NCI-H748 (cell line): ENCODE data around the gene ATP2A3.

Experiments used
- DNase-seq: peaks from one replicate; lab custom pipeline; 2025; ENCODE audit not compliant: unreplicated experiment; lab: John Stamatoyannopoulos, UW

ATP2A3 gene

DNA sequence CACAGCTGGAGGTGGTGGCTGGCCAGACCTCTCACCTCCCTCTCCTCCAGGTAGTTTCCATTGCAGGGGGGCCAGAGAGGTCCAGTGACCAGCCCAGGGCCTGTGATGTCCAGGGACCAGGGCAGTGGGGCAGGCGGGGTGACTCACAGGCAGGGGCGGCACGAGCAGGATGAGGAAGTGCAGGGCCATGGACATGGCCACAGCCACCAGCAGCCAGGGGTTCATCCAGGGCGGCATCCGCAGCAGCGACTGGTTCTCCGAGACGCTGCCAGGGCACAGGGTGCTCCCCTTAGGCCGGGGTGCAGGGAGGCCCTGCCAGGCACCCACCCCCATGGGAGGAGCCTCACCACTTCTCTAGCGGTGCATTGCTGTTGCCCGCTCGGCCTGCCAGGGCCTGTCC, 35.1 kb downstream of the ATP2A3 start:
- no peak for DNase-seq

- no peak for DNase-seq
Observed at GRCh38 chr17:3928406-3928805, 35.8 kb downstream of the ATP2A3 start.

- DNase-seq: no peak
Observed at GRCh38 chr17:3927628-3928340, 36.5 kb downstream of the ATP2A3 start.

DNA sequence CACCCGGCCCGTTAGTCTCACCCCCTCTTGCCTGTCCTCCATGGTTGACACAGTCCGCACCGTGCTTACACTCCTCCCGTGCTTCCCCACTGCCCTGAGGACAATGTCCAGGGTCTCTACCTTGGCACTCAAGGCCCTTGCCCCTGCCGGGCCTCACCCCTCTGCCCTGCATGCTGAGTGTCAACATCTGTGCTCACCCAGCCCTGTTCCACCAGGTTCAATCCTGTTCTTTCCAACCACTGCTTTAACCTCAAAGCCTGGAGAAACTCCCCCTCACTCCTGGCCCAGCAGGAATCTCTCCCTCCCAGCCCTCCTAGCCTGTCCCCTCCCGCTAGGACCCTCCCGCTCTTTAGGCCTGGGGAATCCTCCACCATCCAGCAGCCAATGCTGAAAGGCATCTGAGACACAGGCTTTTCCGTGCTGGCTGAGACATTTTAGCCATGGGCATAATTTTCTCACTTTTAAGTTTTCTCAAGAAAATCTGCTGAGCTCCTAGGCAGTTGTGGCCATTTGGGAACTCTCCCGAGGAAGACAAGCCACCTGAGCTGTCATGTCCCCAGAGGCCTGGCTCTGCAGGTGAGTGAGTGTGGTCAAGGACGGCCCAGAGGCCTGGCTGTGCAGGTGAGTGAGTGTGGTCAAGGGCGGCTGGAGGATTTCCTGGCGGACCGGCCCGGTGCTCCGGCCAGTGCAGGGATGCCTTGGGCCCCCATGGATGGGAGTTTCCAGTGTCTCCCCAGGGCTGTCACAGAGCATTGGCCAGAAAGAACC, 37.2 kb downstream of the ATP2A3 start:
- no peak for DNase-seq

- no peak for DNase-seq
Observed at GRCh38 chr17:3925684-3926485, 38.4 kb downstream of the ATP2A3 start.

DNA sequence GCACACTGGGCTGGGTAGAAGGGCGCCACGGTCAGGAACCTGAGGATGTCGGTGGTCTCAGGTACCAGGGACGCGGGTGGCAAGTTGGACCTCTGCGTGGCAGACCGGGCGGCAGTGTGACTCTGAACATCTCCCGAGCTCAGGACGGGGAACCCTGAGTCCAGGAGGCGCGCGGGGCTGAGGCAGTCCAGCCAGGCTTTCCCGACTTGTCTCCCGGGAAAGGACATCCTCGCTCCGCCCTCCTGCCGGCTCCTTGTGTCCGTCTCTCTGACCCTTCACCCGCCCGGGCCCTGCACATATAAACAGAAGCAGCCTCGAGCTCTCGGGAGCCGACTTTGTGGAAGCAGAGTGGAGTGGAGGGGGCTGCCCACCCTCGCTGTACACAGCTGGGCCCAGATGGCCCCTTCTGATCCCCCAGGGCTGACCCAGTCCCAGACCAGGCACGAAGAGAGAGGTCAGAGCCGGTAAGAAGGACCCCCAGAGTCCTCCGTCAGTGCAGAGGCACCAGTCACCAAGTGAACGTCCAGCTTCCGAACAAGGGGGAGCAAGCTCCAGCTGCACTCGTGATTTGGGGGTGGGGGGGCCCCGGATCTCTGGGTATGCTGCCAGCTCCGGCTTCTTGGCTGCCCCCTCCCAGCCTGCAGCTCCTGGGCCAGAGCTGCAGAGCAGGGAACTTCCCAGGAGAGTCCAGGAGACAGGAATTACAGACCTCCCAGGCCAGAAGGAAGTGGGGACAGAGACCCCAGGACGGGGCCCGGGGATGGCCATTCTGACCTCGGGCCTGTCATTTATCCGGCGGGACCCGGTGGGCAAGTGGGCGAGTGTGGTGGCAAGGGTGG, 39.5 kb downstream of the ATP2A3 start:
- no peak for DNase-seq

GRCh38 chr17:3923466-3924190, 40.6 kb downstream of the ATP2A3 start:
- DNase-seq: peak; percentile 56

- no peak for DNase-seq
Observed at GRCh38 chr17:3922765-3923164, 41.5 kb downstream of the ATP2A3 start.

DNA sequence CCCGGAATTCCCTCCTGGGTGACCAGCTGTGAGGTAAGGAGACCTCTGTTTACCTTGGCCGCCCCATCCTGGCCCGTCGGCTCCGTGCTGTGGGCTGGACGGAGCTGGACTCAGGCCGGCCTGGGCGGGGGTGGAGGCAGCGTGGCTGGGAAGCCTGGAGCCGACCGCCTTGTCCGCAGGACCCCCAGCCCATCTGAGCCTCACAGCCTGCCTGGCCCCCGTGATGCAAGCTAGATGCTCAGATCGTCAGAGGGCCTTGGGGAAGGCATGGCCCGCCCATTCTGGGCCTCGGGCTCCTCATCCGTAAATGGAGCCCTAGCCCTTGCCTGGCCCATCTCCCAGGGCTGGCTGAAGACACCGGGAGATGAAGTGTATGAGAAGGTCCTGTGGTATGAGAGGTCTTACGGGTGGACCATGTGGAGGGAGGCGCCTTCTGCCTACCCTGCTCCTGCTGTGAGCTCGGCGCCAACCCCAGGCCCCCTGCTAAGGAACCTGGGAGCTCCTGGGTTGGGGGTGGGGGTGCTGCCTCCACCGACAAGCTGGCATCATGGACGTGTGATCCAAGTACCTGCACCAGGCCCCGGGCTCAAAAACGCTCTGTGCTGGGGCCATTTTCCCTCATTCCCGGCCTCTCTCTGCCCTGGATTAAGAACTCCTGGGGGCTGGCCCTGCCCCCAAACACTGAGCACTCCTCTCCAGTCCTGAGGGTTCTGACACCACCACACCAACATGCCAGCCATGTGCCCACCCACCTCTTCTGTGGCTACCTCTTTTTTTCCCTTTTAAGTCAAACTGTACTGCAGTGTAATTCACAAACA, 42.5 kb downstream of the ATP2A3 start:
- DNase-seq: no peak

DNA sequence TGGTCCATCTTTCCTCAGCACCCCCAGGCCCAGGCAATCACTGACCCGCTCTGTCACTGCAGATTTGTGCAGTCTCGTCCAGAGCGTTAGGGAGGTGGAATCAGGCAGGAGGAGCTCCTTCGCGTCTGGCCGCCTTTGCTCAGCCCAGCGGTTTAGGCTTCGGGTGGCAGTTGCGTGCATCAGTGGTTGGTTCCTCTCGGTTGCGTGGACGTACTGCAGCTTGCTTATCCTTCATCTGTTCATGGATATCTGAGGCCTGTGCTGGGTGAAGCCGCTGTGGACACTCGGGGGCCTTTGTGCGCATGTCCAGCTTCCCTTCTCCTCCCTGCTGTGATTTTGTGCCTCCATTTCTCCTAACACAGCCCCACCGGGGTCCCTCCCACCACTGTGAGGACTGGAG, 43.2 kb downstream of the ATP2A3 start:
- no peak for DNase-seq

DNA sequence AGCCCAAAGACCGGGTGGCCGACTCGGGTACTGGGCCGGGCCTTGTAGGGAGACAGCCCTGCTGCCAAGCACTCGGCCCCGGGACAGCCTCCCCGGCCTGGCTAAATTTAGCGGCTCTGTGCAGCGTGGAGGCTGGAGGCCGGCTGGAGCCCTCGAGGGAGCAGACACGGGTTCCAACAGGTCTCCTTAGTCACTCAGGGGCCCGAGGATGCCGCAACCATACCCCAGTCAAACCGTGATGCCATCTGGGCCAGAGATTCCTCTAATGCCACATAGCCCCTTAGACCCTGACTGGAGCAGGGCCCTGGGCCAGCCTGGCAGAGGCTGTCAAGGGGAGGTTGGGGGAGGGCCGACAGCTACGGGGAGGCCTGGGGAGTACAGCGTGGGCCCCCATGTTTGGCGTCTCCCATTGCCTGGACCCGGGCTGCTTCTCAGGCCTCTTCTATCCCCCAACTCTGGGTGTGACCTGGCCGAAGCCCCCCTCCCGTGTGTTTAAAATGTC, 45.1 kb downstream of the ATP2A3 start:
- no peak for DNase-seq

GRCh38 chr17:3918372-3919122, 45.7 kb downstream of the ATP2A3 start:
- no peak for DNase-seq

GRCh38 chr17:3917391-3917931, 46.8 kb downstream of the ATP2A3 start:
- no peak for DNase-seq

- DNase-seq: no peak
Observed at GRCh38 chr17:3916825-3917224, 47.4 kb downstream of the ATP2A3 start.

GRCh38 chr17:3915995-3916696, 48.1 kb downstream of the ATP2A3 start, which contains the start of gene P2RX1:
Gene P2RX1, minus strand, starts transcription at chr17:3916465. Its CDS starts 240 bp downstream, at chr17:3916225.
- no peak for DNase-seq

DNA sequence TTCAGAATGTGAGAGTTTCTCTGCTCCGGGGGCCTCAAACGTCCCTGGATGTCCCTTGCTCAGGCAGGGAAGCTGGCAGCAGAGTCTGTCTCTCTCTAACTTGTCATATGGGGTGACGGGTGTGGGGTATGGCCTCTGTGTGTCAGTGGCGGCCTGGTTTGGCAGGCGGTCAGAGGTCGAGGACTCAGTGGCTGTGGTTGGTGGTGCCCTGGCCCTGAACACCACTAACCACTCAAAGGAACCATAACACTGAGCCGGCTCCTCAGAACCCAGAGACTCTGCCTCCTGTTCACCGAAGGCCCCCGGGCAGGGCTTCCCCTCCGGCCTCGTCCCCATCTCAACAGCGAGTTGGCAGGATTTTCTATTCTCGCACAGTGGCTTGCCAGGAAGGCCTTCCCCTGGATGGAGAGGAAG, 48.6 kb downstream of the ATP2A3 start:
- no peak for DNase-seq

GRCh38 chr17:3914312-3914670, 49.9 kb downstream of the ATP2A3 start:
- DNase-seq: no peak
